ENCODE data around the gene DCDC1. TPM values are rescaled to one million over a fixed set of nuclear protein-coding genes. Genes with fewer than 3 reads are reported as not detected.

The DCDC1 gene
- total and polyA plus RNA-seq, 12 donors = 0.07 to 1.5 (median 0.29) TPM; not detected in 1

DNA sequence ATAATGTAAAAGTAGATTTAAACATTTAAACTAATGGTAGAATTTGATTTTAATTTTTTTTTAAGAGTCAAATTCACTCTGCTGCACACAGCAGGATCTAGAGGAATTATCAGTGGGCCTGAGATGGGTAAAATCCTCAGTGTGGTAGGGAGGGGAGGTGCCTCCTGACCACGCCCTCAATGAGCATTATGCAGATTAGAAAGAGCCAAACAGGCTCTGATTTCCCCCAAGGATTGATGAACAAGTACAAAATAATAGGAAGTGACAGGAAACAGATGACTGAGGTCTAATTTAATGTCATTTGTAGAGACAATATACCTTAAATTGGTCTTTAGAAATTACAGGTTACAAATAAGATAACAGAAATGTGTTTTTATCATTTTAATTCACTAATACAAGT lies 155.2 kb downstream of the DCDC1 start:
- H3K27ac ChIP-seq = no peak overlapping the region
- H3K9me3 ChIP-seq (replicated peaks in 1 of 3) = peaks cover 0 to 5% (median 0%) of the 10 kb centered on the region in 3 donors
- no peak overlapping the region for H3K4me3 ChIP-seq
- DNase-seq = no peak
- TF ChIP-seq, protein P1, sequence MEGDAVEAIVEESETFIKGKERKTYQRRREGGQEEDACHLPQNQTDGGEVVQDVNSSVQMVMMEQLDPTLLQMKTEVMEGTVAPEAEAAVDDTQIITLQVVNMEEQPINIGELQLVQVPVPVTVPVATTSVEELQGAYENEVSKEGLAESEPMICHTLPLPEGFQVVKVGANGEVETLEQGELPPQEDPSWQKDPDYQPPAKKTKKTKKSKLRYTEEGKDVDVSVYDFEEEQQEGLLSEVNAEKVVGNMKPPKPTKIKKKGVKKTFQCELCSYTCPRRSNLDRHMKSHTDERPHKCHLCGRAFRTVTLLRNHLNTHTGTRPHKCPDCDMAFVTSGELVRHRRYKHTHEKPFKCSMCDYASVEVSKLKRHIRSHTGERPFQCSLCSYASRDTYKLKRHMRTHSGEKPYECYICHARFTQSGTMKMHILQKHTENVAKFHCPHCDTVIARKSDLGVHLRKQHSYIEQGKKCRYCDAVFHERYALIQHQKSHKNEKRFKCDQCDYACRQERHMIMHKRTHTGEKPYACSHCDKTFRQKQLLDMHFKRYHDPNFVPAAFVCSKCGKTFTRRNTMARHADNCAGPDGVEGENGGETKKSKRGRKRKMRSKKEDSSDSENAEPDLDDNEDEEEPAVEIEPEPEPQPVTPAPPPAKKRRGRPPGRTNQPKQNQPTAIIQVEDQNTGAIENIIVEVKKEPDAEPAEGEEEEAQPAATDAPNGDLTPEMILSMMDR (IDR thresholded peaks at IDR 0.05) = no peak
- TF ChIP-seq POLR2A (IDR thresholded peaks at IDR 0.05) = no peak
- H3K27me3 ChIP-seq = no peaks in the 10 kb centered on the region
- no peaks in the 10 kb centered on the region for H3K36me3 ChIP-seq (replicated peaks in 1 of 2)
- WGBS, 4 donors = 41 to 65% (median 55%) methylated on average over 1 of the region's 1 CpG
- H3K4me1 ChIP-seq (replicated peaks in 1 of 2) = no peaks in the 10 kb centered on the region
- intact Hi-C loops (cut with DNase I) = no loop called here

- WGBS, 4 donors = 49 to 69% (median 61%) methylated on average over 2 of the region's 2 CpGs
- Histone ChIP-seq H3K27me3 (no peaks in the 10 kb centered on the region), H3K27ac (no peak overlapping the region), H3K4me1 (replicated peaks in 1 of 2) (no peaks in the 10 kb centered on the region), H3K9me3 (replicated peaks in 1 of 3) (no peaks in the 10 kb centered on the region), H3K4me3 (no peak overlapping the region), H3K36me3 (replicated peaks in 1 of 2) (no peaks in the 10 kb centered on the region)
- intact Hi-C loops (cut with DNase I) = no loop called here
- TF ChIP-seq, protein P1 (IDR thresholded peaks at IDR 0.05) = no peak
- TF ChIP-seq POLR2A (IDR thresholded peaks at IDR 0.05) = no peak
- DNase-seq = no peak
Observed at GRCh38 chr11:31199378-31199777, 170.2 kb downstream of the DCDC1 start.

DNA sequence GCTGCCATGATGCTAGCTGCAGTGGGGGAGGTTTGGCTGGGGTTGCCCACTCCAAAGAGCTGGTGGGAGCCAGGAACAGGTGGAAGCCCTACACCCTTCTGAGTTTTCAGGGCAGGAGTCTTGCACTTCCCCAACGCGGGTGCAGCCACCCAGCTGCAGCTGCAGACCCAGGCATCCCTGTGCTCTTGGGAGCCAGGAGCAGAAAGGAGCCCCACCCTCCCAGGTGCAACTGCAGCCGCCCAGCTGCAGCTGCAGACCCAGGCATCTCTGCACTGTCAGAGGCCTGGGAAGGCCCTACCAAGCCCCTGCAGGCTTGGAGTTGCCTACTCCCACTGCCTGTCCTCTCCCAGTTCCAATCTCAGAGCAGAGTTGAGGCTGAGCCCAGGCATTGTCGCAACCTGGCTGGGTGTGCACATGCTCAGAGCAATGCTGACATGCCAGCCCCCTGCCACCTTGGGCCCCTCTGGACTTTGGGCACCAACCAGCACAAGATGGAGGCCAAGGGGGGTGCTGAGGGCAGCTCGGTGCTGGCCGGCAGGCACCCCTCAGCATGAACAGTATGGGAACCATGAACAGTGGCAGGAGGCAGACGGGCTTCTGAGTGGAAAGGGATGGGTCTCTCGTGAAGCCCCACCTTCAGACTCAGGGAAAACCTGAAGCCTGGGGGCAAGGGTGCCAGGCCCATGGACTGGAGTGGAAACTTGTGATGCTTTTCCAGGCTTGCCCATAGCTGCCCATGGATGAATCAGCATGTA lies 195.4 kb downstream of the DCDC1 start:
- Histone ChIP-seq H3K4me1 (replicated peaks in 1 of 2) (no peaks in the 10 kb centered on the region), H3K36me3 (replicated peaks in 1 of 2) (no peaks in the 10 kb centered on the region), H3K9me3 (replicated peaks in 1 of 3) (no peaks in the 10 kb centered on the region), H3K4me3 (no peak overlapping the region), H3K27ac (no peak overlapping the region), H3K27me3 (no peaks in the 10 kb centered on the region)
- DNase-seq = no peak
- intact Hi-C loops (cut with DNase I) = no loop called here
- WGBS, 4 donors = 84 to 87% (median 85%) methylated on average over 3 to 8 of the region's 8 CpGs; no CpG with 5 or more reads in 1 of the 4 donors
- no peak for TF ChIP-seq POLR2A (IDR thresholded peaks at IDR 0.05)
- TF ChIP-seq, protein P1 (IDR thresholded peaks at IDR 0.05) = no peak

DNA sequence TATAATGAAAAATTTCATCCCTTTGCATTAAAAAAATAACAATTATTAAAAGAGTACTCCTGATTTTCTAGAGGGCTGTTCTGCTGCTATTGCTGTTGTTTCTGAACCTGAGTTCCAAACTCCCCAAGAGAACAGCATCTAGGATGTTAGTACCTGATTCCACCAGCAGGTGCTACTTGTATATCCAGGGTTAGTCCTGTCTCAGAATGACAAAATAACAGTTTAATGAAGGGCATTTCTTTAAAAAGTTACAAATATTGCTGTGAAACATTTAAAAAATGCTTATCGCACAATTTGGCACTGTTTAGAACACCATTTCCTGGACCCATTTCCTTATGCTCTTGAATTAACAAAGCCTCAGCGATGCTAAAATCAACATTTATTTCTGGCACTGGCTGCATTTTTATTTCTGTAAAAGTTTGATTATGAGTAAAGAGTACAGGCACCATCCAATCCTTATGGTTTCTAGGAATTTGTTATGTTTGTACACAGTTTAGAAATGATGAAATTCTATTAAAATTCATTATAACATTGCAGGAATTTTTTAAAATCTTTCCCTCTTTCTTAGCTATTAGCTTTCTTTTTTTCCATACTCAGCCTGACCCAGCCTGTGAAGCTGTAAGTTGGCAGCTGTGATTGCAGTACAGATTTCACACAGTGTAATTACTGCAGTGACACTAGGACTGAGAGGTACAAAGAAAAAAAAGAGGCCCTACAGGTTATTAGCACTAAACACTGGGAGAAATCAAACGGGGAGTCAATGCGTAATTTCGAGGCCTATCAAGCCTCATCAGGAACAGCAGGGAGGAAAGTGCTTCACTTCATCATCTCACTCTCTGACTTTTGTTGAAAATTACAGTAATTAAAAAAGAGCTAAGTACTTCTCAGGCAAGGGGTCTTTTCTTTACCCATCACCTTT lies 208.8 kb downstream of the DCDC1 start:
- WGBS, 4 donors = 74 to 79% (median 75%) methylated on average over 5 of the region's 5 CpGs
- no peak for TF ChIP-seq POLR2A (IDR thresholded peaks at IDR 0.05)
- TF ChIP-seq, protein P1 (IDR thresholded peaks at IDR 0.05) = peak in 2 of 6 experiments; percentile 6 to 26
- no peaks in the 10 kb centered on the region for H3K9me3 ChIP-seq (replicated peaks in 1 of 3)
- H3K4me1 ChIP-seq (replicated peaks in 1 of 2) = no peaks in the 10 kb centered on the region
- H3K27ac ChIP-seq = no peak overlapping the region
- intact Hi-C loops (cut with DNase I) = no loop called here
- H3K36me3 ChIP-seq (replicated peaks in 1 of 2) = no peaks in the 10 kb centered on the region
- DNase-seq = no peak
- no peaks in the 10 kb centered on the region for H3K27me3 ChIP-seq
- H3K4me3 ChIP-seq = no peak overlapping the region

Data from adrenal gland (tissue), 12 donors.